ENCODE measurements around the gene APBA2.

- TF ChIP-seq REST (tag by site-specific recombination; IDR thresholded peaks at IDR 0.05) (no peak), ZNF37A (tag by site-specific recombination; IDR thresholded peaks at IDR 0.05) (no peak), CTCF (tag by site-specific recombination; IDR thresholded peaks at IDR 0.05) (no peak), BCL11A (tag by site-specific recombination; IDR thresholded peaks at IDR 0.05; ENCODE audit: low read depth) (no peak), ZNF335 (tag by site-specific recombination; conservative IDR thresholded peaks at IDR 0.05) (no peak), ZNF830 (tag by site-specific recombination; IDR thresholded peaks at IDR 0.05; ENCODE audit: low read depth) (no peak), ZNF302 (tag by site-specific recombination; IDR thresholded peaks at IDR 0.05; ENCODE audit: low read depth) (no peak), ZNF510 (tag by site-specific recombination; IDR thresholded peaks at IDR 0.05; ENCODE audit: insufficient replicate concordance) (no peak), ZNF785 (tag by site-specific recombination; IDR thresholded peaks at IDR 0.05) (no peak), ZNF18 (tag by site-specific recombination; IDR thresholded peaks at IDR 0.05) (no peak), YY1 (tag by site-specific recombination; IDR thresholded peaks at IDR 0.05) (no peak), ZNF423 (tag by site-specific recombination; IDR thresholded peaks at IDR 0.05) (no peak), HOXD13 (CRISPR knock-in tag; IDR thresholded peaks at IDR 0.05; ENCODE audit: borderline replicate concordance) (no peak)
Measured at GRCh38 chr15:28997791-28998190, 112.0 kb downstream of the APBA2 start.
